Stimulated activated CD4-positive, alpha-beta T cell treated with anti-CD3 and anti-CD28 coated beads, TNF-alpha, amount 100 ng/mL, for 24 hours (primary cell): ENCODE data around the gene FSTL5.
"Not testable (repeated sequence)": the region's sequence is repeated elsewhere in the genome, so short reads cannot be mapped to it uniquely, and the experiment has no call there.

ENCODE experiments used
- DNase-seq, 3 experiments: peaks; one replicate each; pipeline ENCODE4 v3.0.0-alpha.2; 2020; ENCODE audit warnings: low read depth in 3 of 3

Gene FSTL5

DNA sequence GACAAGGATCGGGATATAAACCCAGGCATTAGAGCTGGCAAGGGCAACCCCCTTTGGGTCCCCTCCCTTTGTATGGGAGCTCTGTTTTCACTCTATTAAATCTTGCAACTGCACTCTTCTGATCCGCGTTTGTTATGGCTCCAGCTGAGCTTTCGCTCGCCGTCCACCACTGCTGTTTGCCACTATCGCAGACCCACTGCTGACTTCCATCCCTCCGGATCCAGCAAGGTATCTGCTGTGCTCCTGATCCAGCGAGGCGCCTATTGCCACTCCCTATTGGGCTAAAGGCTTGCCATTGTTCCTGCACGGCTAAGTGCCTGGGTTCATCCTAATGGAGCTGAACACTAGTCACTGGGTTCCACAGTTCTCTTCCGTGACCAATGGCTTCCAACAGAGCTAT lies 59.9 kb downstream of the FSTL5 start:
- DNase-seq = not testable (repeated sequence)

DNA sequence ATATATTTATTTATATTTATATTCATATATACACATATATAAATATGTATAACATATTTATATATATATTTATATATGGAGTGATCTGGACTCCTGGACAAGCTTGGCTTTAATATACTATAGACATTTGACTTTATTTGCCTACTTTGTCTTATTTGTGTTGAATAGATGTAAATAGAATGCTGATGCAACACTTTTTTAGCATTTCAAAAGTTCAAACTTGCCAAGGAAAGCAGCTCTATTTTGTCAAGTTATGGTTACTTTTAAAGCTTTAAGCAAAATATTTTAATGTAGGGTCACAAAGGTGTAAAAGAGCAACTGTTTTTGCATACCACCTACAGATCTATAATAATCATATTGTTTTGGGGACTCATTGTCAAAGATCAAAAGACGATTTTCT lies 61.1 kb downstream of the FSTL5 start:
- DNase-seq = no peak

DNA sequence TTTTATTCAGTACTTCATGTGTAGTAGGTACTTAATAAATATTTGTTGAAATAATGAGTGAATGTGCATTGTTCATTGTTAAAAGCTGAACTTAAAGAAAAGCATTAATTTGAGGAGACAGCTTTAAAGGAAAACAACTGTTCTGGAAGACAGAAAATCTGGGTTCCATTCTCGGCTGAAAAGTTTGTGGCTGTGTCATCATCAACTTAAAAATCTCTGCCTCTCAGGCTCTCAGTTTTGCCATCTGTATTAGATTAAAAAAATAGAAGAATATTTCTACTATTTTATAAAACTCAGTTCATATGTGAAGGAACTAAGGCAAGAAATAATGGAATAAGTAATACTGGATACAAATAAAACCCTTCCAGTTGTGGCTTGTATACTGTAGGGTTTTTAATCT lies 62.5 kb downstream of the FSTL5 start:
- no peak for DNase-seq

DNA sequence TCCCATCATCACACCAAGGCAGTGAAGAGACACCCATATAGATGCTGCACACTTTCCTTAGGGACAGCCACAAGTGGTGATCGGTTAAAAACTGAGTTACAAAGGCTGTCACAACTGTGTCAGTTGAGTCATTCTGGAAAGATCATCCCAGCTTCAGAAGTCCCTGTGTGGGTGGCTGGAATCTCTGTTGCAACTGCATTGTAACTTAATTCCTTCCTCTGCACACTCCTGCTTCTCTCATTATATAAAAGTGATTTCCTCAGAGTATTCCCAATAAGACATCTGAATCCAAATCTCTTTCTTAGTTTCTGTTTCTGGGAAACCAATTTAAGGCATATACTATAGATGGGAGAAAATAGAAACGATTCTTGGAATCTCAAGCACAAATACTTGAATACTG lies 88.1 kb downstream of the FSTL5 start:
- DNase-seq = no peak

DNA sequence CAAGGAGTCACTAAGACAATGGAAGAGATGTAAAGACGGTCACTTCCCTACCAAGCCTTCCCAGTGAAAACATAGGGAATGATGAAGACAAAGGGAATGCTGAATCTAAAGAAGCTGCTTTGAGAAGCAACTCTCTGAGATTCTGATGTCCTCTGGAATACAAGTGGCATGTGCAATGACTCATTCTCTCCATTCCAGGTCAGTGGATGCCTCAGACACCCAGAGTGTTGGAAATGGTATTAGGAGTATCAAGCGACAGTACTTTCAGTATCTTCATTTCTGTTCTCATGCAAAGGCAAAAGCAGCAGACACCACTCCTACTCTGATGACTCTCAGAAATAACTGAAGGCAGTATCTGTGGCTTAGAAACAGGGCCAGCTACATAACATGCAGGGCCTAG lies 102.6 kb downstream of the FSTL5 start:
- no peak for DNase-seq

DNA sequence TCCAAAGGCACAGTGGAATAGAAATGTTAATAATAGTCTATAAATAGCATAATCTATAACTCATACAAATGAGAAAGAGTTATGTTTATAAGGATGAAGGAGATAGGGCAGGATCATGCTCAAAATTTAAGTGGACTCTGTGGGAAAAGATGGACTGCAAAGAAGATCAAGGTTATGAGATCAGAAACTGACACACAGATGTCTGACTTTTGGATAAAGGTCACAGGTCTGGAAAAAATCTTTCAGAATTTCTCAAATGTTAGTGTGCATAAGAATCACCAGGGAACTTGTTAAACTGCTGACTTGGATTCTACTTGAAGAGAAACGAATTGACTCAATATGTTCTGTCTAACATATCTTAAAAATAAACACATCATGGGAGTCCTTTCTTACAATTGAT lies 104.1 kb downstream of the FSTL5 start:
- DNase-seq = no peak

DNA sequence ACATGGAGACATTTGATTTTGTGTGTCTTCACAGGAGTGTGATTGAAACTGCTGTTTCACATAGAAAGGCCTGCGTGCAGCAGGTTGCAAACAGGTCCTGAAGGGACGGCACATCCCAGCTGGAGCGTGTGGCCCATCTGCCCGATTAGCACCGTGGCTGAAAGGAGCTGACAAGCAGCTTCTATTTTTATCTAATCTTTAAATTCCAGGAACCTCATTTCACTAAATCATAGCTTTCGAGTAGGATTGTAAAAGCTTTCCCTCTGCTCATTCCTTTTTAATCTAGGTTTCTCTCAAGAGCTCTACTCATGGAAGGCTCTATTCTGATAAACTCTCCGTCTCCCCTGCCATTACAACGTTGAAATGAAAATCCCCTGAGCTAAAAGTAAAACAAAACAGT lies 106.8 kb downstream of the FSTL5 start:
- no peak for DNase-seq

DNA sequence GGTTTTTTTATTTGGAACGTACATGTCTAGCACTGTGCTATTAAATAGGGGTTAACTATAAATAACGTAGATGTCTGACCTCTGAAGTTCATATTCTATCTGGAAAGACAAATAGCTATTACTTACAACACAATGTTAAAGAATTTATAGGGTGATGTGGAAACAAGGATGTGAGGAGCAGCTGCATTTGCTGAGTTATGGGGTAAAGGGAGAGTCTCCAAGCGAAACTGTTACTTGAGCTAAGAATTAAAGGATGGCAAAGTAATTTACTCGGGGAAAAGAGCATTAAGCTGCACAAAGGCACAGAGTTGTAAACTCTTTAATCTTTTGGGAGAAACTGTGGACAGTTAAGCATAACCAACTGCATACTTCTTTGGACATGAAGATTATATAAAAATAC lies 117.7 kb downstream of the FSTL5 start:
- DNase-seq = no peak

DNA sequence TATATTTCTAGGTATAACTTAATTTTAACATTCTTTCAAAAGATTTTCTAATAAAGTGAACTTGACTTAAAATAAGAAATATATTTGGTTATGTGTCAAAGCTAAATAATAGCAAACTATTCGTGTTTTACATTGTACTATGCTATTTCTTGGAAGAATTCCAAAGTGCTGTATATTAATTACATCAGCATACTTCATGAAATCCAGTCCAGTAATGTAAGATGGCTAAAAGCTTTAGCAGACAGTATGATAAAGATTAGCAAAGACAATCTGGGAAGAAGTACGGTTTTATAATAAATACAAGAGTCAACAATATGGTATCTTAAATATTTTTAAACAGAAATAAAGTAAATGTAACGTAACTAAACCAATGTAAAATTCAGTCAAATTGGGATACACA lies 125.7 kb downstream of the FSTL5 start:
- DNase-seq = no peak

DNA sequence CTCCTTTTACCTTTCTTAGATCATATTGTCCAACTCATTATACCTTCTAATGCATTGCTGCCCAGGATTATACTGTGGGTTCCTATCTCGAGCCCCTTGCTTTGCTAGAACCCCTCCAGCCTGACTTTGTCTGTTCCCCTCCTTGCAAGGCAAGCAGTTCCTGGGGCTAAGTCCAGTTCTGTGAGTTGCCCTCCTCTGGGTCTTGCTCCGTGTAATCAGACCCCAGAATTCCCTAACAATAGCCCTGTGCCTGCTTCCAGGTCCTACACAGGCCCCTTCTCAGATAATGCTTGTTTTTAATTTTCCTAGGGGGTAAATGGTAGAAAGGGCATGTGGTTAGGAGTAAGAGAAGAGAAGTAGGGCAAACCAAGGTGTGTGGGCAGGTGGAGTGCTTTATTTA lies 145.9 kb downstream of the FSTL5 start:
- no peak for DNase-seq

DNA sequence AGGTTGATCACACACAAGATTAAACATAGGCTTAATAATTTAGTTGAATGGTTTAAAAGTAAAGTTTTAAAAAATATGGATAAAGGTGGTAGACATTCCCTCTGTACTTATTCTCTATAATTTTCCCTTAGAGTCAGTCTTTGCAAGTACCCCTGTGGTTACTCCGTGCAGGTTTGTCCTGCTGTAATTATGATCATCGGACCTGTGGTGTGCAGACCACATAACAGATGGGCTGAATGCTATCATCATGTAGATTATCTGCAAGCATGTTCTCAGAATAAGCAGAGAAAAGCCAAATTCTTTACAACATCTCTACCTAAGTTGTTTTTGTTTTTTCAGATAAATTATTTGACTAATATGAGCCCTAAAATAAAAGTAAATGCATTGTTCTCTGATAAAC lies 146.8 kb downstream of the FSTL5 start:
- DNase-seq = no peak

DNA sequence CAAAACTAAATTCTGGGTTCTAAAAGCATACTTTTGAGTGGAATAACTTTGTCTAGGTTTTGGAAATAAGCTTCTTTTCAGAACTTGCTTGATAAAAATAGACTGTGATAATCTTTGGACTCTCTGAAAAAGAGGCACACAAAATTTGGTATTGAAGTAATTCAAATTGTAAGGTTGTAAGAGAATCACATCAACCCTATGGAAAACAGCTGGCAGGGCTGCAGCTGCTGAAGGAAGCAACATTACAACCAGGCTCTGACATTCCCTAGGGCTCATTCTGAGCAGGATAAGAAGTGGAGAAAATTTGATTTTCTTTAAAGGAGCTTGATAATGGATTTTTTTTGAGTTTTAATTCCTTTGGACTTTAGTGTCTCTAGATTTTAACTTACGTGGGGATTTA lies 147.6 kb downstream of the FSTL5 start:
- no peak for DNase-seq

DNA sequence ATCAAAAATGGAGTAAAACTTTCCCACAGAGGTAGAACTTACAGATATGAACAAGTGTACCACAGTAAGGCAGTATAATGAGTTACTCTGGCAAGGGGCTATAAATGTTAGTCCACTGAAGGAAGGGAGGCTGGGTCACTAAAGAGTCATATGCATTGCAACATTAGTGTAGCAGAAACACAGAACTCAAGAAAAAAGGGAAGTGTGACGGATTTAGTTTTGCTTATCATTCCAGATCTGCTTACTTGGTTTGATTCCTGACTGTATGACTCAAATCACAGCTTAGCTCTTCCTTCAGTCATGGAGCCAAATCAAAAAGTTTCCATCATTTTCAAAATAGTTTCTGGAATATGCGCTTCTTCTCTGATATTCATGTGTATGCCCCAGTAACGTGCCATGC lies 148.7 kb downstream of the FSTL5 start:
- DNase-seq = no peak

DNA sequence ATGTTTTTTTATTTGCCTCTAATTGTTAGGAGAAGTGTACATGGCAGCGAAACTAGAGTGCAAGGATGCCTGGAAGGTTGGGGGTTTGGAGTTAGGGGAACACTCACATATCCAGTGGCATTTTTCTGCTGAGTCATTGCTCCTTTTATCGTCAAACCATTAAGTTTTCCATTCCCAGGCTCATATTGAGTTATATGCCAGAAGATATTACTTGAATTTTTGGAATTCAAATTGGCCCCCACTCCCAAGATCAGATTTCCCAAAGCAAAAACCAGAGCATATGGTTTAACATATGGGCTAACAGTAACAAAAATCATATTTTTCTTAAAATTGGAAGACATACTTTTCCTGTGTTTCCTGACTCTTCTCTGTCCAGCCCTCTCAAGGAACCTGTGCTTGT lies 152.7 kb downstream of the FSTL5 start:
- DNase-seq = no peak

DNA sequence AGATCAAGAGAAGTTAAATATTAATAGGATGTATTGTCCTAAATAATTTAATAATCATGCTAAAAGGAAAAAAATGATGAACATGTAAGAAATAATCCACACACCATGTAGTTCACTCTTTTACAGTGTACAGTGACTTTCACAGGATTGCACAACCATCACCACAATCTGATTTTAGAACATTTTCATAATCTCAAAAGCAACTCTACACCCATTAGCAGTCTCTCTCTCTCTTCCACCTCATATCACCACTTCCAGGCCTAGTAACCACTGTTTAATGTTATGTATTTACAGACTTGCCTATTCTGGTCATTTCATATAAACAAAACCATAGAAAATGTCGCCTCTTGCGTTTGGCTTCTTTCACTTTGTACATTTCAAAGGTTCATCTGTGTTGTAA lies 153.4 kb downstream of the FSTL5 start:
- DNase-seq = no peak

DNA sequence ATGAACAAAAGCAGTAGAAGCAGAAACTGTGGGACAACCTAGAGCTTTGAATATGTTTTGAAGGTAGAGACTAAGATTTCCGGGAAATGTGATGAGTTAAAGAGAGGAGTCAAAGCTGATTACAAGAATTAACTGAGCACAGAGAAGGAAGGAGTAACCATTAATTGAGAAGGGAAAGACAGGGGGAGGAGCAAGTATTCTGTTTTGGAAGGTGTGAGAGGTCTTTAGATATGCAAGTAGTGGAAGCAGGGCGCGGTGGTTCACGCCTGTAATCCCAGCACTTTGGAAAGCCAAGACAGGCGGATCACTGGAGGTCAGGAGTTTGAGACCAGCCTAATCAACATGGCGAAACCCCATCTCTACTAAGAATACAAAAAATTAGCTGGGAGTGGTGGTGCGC lies 171.5 kb downstream of the FSTL5 start:
- DNase-seq = no peak

DNA sequence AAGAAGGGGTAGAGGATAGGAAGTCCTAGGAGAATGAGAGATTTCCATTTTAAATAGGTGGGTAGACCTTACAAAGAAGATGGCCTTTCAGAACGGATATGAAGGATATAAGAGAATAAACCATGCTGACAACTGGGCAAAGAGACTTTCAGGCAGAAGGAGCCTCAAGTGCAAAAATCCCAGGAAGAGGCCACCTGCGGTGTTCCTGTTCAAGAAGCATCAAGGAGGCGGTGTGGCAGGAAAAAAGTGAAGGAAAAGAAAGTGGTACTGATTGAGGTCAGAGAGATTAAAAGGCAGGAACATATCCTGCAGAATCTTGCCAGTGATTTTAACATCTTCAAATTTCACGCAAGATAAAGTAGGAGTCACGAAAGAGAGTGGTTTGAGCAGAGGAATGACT lies 172.0 kb downstream of the FSTL5 start:
- DNase-seq = no peak

DNA sequence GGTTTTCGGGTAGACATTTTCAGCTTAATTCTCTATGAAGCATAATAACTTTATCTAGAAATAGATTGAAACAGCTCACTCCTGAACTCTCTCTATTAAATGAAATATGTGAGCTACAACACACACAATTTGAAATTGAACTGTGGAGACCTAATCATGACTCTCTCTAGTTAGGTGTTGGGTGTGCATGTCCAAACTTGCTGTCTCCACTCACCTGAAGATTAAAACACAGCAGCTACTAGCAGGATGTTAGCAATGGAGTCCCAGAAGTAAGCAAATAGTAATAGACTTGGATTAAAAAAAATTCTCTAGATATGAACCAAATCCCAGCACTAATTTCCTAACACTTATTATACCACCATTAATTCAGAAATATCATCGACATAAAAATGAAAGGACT lies 173.1 kb downstream of the FSTL5 start:
- DNase-seq = no peak

DNA sequence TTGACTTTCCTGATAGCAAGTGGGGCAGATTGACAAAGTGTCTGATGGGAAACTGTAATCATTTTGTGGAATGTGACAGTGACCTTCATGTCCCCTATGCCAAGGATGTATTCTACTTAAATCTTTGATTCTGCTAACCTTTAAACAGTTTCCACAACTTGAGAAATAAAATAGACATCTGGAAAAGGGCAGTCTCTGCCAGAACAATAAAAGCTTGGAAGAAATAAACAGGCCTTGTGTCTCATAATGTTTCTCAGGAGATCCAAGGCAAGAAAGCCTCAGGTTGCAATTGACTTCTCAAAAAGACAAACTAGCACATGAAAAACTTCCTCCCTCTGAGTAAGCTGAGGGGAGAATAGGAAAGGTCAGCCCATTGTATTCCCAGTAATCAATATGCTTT lies 174.9 kb downstream of the FSTL5 start:
- DNase-seq = no peak

DNA sequence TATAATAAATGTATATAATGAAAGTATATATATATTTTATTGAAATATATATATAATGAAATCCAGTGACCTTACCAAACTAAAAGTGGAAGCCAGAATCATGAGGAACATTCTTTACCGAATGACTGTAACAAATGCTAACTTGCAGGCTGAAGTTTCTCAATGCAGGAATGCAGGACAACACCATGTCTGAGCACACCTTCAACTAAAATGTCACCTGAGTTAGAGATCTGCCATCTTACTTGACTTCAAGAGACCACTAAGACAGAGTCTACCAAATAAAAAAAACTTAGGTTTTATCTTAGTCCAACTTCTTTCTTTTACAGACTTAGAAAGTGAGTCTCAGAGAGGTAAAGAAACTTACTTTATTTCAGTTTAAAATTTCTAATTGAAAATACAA lies 176.2 kb downstream of the FSTL5 start:
- no peak for DNase-seq

DNA sequence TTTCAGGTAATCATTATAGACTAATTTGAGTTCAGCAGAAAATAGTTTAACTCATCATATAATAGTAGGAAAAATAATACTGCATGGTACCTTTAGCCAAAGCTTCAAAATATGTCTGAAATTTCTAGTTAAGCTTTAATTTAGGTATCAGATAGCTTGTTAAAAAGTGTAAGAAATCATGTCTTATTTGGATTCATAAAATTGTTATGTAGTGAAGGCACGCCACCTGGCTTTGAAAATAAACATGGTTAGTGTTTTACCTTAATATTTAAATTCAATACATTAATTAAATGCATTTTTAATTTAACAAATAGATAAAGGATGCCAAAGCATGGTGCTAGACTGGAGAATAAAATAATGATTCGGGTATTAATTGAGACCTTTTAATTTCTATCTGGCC lies 211.4 kb downstream of the FSTL5 start:
- no peak for DNase-seq

DNA sequence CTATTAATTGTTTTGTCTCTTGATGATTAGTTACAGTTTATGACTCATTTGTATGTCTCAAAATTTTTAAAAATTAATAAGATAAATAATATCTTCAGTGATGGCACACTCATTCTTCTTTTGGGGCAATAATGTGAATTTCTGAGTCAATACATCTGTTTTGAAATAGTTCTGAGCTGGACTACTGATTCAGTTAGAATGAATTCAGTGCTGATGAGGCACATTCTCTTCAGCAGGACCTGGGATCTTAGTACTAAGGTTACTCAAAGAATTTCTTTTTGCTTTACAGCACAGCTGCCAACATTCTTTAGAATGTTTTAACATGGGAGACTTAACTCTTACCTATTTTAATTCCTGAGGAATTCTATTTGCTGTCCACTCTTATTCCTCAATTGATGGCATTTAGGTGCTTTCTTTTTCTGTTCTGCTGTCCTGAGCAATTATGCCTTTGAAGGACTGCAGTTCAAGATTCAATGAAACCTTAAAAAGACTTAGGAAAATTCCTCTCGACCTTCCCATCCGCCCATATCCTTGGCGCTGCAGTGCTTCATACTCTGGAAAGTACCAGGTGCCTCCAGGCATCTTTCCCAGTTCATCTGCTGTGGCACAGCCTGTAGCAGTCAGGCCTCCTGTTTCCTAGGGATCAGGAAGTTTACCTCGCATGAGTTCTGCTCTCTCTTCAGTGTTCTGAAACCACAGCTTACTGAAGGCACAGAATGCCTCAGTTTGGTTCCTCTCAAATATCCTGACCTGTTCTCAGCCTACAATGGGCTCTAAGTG lies 213.7 kb downstream of the FSTL5 start:
- no peak for DNase-seq

DNA sequence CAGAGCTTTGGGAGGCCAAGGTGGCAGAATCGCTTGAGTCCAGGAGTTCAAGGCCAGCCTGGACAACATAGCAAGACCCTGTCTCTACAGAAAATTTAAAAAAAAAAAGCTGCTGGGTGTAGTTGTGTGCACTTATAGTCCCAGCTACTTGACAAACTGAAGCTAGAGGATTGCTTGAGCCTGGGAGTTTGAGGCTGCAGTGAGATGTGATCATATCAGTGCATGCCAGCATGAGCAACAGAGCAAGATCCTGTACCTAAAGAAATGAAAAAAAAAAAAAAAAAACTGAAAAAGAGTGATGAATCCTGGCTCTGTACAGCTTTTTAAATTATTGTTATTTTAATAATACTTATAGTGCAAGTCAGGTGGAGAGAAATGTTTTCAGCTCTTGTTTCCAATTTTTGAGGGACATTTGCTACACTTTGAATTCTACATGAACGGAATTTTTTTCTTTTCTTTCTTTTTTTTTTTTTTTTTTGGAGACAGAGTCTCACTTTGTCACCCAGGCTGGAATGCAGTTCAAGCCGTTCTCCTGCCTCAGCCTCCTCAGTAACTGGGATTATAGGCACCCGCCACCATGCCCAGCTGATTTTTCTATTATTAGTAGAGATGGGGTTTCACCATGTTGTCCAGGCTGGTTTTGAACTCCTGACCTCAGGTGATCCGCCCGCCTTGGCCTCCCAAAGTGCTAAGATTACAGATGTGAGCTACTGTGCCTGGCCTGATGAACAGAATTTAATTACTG lies 215.6 kb downstream of the FSTL5 start:
- no peak for DNase-seq

DNA sequence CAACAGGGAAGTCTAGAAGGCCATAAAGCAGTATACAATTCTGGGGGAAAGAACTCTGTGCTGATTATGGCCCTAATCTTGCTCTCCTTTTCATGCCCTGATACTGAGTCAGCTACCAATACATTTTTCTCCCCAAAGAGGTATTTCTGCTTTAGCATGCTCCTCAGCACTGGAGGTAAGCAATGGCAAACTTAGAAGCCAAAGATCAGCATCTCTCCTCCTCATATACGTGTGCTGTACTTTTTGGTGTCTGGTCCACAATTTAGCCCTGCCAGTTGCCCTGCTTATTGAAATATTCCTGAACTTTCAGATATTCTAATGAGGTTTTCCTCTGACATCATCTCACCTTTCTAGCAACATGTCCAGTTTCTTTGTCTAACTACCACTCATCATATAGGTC lies 226.2 kb downstream of the FSTL5 start:
- DNase-seq = no peak
